ENCODE results near the gene RAB6B.

Gene RAB6B

GRCh38 chr3:133894353-133895207 is 1.1 kb downstream of the RAB6B start:
- no peak for DNase-seq

DNA sequence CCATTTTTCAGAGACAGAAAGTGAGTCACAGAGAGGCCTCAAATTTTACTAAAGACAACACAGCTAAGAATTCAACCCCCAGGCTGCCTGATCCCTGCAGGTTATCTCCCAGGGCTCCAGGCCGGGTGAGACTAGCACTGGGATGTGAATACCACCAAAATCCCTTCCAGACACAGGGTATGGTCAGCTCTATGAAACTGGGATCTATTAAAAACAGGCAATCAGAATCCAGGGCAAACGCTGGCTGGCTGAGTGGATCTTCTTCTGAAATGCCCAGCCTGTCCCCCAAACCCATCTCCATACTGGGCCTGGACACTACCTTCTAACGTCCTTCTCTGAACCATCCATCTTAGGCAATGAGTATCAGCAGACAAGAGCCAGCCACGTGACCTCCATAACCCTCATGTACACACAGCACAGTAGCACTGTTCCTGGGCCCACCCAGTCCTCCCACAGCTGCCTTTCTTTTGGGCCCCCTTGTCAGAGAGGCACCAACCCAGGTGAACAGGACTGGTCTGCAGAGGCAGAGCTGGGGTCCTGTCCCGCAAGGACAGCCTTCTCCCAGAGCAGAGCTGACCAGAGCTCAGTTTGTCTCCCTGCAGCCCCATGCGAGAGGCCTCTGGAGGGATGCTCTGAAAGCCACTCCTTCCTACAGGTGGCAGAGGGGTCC is 1.9 kb downstream of the RAB6B start:
- no peak for DNase-seq

DNA sequence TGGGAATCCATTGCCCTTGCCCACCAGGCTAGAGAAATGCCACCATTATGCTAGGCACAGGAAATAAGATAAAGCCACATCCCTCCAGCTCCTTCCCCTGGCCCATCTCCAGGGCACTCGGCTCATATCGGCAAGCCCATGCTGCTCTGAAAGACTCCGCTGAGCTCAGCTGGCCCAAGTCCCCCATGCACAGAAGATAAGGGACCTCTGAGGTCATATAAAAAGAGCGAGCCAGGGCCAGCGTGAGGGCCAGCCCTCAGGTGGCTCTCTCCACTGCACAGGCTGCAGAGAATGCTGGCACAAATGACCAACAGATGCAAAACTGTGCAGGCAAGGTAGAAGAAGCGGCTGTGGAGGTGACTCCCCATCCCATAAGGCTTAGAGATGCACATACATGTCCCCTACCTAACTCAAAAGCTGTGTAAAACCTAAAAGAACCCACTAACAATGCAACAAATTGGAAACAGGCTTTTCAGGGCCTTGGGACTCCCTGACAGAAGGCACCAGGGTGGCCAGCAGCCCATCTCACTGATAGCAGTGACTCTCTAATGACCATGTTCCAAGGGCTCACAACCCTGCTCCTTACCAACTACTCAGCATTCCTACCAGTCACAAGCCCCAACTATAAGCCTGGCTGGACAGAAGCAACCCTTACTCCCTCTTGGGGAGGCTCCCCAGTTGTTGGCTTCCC is 3.0 kb downstream of the RAB6B start:
- DNase-seq = no peak

DNA sequence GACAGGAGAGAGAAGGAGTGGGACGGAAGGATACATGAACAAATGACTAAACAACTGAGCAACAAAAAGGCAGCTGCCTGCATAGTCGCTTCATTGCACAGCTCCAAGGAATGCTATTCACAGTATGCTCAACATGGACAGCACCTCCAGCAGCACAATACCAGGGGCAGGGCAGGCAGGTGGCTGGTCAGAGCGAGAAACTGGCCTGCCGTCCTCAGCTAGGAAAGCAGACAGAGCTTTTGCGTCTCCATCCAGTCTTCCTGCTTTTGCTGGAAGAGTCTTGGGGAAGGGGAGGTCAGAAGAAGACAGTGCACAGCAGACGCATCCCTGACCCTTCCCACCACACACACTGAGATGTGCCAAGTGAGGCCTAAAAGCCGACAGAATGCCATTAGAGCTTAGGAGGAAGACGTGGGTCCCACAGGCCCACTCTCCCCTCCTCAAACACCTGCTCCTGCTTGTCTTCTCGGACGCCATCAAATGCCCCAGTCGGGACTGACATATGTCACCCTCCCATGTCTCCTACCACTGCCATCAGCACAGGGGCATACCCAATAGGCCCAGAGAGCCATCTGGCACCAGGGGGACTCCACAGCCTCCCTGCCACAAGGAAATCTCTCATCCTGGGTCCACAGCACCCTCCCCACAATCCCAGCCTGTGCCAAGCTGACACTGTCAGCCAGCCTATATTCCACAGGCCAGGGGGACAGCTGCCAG is 3.9 kb downstream of the RAB6B start:
- no peak for DNase-seq

DNA sequence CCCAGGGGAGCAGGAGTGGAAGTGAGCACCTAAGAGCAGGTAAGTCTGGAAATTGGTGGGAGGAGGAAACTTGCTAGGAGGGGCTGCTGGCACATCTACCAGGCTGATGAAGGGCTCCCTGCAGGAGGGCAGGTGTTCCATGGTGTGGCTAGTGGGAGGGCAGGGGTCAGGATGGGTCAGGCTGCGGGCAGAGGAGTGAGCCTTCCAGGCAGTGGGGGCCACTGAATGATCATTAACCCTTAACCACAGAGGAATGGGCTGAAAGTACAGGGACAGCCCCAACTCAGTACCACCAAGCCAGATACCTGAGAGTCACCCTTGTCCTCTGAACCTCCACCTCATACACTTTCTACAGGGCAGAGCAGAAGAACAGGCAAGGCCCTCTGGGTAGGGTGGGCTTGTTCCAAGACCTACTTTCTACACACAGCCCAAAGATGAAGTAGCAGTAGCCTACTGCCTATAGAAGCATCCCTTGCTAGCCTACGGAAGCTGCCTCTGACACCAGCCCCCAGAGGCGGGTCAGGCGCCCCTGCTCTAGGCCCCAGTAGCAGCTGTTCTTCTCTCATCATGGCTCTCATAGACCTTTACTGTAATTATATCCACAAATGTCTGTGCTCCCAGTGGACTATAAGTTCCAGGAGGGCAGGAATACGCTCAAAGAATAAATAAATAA is 4.6 kb downstream of the RAB6B start:
- DNase-seq = no peak

DNA sequence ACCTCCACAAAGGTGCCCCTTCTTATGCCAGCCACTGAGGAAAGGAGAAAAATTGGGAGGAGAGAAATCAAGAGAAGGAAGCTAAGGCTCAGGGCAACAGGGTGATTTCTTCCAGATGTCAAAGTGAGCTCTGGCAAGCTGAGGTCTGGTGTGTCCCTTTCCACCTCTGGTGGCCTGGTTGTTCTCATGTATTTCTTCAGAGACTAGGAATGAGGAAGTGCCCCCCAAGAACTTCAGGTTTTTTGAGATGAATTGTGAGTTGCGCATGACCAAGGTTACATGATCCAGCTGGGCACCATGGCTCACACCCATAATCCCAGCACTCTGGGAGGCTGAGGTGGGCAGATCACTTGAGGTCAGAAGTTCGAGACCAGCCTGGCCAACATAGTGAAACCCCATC is 5.6 kb downstream of the RAB6B start:
- no peak for DNase-seq

DNA sequence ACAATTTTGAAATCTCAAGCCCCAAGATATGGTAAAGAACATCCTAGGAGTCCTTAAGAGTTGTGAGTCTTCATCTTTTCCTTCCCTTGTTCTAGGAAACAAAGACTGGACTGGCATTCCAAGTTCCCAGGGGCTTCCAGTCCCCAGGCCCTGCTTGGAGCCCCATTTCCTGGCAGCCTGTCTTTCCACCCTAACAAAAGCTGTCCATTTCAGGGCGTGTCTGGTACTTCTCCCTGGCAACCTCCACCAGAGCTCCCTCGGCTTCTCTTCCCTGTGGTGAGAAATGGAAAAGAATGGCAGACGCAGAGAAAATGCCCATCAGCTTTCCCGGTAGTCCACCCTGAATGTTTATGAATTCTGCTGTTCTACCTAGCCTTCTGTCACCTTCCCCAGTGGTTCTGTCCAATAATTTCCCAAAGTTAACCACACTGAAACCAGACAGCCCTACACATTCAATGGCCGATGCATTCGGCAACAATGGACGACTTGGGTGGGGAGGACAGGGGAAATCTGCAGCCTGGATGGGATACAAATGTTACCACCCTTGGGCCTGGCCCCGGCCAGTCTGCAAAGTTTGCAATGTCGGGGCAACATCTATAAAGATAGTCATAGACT is 6.8 kb downstream of the RAB6B start:
- DNase-seq = no peak

DNA sequence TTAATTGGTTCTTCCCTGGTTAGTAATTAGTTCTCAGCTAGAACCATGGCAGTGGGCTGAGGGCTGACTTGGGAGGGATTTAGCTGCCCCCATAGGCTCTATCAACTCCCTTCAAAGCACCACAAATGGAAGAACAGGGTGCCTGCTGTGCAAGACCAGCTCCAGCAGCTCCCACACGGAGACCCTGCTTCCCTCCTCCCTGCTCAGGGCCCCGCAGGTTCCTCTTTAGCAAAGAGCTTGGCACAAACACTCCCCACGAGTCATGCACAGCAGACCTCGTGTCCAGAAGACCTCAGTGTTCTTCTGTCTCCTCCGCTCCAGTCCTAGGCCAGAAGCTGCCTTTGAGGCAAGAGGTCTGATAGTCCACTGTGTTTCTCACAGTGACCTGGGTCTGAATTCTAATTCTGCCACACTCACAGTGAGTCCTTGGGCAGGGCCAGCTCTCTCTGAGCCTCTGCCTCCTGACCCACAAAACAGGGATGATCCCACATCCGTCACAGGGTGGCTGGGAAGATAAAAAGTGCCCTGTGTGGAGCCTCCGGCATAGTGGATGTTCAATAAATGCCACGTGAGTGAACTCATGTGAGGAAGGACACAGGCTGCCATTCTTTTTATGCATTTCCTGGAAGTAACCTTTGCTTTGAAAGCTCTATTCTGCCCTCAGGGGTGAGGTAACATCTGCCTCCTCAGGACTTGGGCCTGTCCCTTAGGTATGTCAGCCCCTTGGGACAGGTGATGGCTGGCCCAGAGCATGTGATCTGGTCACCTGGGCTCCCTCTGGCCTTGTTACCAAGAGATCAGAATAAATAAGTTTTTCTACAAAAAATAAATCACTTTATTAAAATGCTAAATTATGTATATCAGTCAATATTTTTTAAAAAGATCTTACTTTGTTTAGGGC is 7.6 kb downstream of the RAB6B start:
- DNase-seq = no peak

DNA sequence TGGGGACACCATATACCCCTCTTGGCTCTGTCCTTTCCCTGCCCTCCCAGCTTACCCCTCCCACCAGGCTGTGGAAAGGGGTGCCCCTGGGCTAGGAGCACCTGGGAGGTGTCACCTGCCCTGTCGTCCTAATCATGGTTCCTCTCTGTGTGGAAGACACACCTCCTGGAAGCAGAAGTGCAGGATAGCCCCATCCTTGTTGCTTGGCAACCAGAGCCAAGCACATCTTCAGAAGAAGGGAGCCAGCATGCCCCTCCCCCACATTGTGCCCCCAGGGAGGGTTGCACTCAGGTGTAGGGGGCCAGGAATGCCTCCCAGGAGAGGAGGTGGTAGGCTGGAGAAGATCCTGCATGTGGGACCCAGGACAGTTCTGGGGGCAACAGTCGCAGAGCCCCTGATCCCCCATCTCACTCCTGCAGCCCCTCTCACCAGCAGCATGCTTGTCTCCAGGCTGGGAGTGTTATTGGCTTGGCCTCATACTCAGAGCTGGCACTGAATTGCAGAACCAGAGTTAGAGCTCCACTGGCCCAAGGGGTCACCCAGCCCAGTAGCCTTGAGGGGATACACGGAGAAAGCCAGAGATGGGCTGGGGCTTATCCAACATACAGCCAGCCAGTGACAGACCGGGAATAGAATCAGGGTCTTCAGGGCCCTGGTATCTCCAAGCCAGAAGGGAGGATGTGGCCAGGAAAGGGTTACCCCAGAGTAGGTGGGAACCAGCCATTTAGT is 8.4 kb downstream of the RAB6B start:
- DNase-seq = no peak

- no peak for DNase-seq
Observed at GRCh38 chr3:133886031-133886722, 9.5 kb downstream of the RAB6B start.

- no peak for DNase-seq
Observed at GRCh38 chr3:133884887-133885711, 10.6 kb downstream of the RAB6B start.

DNA sequence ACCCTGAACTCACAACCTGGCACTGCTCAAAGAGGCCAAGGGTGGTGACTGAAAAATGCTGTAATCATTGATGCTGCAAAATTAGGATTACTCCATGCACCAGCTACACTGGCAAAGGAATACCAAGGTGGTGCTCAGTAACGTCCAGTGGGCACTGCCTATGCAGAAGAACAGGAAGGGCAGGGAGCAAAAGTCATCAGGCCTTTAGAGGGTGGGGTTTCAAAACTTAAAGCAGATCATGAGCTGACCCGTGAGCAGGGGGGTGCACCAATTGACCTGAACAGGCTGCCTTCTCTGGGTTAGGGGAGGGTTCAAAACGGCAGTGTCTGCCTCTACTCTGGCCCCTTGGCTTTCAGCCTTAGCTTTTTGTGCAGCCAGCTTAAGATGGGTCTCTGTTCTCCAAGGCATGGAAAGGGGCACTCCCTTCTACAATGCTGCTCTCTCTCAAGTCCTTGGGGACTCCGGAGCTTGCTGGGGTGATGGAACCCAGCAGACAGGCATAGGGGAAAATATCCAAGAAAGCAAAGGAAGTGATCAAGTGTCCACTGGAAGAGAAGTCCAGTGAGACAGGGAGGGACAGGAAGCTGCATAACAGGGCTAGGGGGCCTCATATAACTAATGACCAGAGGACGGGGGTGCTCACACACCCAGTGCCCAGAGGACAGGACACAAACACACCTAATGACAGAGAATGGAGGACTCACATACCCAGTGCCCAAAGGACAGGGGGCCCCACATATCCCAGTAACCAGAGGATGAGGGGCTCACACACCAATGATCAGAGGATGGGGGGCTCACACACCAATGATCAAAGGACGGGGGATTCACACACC is 11.4 kb downstream of the RAB6B start:
- no peak for DNase-seq

- DNase-seq = no peak
Observed at GRCh38 chr3:133883641-133884040, 12.0 kb downstream of the RAB6B start.

DNA sequence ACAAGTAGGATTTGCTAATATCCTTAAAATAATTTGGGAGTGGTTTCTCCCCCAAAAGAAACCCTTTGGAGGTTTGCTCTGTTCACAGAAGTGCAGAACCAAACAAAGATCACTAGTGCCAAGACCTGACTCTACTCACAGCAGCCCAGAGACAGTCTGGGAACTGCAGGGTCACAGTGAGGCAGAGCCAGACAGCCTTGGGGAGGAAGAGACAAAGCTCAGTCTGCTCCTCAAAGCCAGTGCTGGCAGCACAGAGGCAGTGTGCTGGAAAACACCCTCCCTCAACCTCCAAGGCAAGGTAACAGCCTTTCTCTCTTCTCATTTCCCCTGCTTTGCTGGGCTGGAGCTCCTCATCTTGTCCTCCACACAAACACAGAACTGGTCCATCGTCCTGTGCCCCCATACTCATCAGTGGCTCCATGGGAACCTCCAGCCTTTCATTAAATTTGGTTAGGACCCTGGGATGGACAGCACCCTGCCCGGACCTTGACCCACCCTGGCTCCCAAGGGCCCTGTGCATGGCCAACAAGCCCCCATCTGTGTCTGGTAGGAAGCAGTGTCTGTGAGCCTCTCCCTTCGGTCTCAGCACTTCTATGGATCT is 12.6 kb downstream of the RAB6B start:
- DNase-seq = no peak

DNA sequence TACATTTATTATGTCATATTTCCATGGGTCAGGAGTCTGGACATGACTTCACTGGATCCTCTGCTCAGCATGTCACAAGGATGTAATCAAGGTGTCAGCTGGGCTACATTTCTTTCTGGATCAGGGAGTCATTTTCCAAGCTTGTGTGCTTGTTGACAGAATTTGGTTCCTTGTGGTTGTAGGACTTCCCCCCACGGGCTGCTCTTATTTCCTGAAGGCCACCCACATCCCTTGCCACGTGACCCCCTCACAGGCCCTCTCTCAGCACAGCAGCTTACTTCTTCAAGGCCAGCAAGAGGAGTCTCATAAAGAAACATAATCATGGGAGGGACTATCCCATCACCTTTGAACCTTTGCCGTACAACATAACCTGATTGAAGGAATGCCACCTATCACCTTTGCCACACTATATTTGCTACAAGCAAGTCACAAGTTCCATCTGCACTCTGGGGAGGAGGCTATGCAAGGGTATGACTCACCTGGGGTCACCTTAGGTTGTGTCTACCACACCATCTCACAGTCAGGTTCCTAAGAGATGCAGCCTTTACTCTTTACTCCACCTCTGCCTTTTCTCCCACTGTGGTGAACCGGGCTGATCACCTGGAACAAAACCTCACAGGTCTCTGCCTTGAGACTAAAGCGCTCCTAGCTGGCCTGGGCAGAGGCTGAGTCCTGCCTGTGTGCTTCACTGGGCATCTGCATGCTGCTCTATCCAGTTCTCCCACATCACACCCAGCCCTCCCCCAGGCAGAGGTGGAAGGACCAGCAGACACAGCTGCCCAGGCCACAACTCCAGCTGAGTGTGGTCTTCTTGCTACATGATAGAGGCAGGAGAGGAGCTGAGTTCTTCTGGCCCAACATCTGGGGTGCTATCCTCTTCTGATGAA is 13.5 kb downstream of the RAB6B start:
- no peak for DNase-seq

DNA sequence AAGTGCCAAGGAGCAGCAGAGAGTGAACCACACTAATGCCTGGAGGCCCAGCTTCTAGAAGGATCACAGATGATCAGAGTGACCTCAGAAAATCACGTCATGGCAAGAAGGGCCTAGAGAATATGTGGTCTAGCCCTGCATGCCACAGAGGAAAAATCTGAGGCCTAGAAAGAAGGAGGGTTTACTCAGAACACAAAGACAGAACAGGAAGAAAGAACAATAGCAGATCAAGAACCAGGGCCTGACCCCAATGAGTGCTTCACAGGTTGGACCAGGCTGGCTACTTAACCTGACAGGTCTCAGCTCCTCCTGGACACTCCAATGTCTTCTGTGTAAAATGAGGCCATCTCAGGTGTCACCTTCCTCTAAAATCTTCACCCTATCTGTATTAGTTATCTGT is 14.2 kb downstream of the RAB6B start:
- DNase-seq = no peak
